ENCODE measurements around the gene TBX2.
A peak's percentile ranks its signal among the peaks of the same experiment; 100 is the strongest.

Gene TBX2

DNA sequence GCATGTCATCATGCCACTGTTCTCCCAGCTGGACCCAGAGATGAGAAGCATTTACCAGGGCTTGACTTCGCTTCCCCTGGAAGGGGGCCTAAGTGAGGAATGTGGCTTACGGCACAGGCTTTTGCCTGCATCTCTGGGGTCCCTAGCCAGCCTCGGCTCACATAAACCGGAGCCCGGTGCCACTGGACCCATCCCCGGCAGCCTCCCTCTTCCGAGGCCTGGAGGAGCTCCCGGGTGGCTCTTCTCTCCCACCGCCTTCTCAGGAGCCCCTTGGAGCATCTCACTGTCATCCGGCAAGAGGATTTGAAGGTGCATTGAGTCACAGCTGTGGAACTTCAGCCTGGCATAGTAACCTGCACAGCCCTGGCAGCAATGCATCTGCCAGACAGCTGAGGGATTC is 29.9 kb upstream of the TBX2 start:
- DNase-seq: no peak

DNA sequence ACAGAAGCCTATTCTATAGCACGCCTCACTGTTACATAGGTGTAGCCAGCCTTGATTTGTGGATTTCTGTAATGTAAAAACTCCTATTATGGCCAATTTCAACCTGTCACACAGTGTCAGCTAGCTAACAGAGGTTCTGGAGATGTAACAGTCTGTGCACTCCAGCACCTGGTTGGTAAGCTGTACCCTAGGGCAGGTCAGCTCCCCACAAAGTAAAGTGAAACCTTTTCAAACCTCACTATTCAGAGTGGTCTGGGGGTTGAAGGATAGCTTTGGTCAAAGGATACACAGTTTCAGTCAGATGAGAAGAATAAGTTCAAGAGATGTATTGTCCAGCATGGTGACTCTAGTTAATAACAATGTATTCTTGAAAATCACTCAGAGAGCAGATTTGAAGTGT is 28.5 kb upstream of the TBX2 start:
- DNase-seq: no peak

DNA sequence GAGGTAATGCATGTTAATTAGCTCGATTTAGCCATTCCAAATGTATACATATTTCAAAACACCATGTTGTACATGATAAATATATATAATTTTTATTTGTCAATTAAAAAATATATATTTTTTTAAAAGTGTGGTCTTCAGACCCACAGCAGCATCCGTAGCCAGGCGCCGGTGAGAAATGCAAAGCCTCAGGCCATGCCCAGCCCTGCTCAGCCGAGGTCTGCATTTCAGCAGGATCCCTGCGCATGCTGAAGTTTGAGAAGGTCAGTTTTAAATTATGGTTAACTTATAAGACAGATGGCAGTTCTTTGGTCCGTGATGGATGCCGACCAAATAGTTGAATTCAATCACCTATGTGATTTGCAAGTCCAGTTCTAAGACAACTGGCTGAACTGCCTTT is 28.0 kb upstream of the TBX2 start:
- no peak for DNase-seq

DNA sequence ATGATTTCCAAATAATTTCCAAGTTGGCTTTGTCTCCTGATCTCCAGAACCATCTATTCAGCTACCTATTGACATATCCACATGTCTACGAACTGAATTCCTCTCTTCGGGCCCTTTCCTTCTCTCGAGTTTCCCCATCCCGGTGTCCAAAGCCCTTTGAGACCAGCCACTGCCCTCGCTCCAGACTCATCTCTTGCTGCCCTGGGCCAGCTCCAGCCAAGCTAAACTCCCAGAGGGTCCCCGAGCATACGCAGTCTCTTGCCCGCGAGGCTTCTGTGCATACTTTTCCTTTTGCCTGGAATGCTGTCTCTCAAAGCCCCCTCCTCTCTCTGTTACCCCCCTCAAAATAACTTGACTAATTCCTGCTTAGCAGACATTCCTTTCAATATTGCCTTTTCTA is 27.2 kb upstream of the TBX2 start:
- DNase-seq: no peak

DNA sequence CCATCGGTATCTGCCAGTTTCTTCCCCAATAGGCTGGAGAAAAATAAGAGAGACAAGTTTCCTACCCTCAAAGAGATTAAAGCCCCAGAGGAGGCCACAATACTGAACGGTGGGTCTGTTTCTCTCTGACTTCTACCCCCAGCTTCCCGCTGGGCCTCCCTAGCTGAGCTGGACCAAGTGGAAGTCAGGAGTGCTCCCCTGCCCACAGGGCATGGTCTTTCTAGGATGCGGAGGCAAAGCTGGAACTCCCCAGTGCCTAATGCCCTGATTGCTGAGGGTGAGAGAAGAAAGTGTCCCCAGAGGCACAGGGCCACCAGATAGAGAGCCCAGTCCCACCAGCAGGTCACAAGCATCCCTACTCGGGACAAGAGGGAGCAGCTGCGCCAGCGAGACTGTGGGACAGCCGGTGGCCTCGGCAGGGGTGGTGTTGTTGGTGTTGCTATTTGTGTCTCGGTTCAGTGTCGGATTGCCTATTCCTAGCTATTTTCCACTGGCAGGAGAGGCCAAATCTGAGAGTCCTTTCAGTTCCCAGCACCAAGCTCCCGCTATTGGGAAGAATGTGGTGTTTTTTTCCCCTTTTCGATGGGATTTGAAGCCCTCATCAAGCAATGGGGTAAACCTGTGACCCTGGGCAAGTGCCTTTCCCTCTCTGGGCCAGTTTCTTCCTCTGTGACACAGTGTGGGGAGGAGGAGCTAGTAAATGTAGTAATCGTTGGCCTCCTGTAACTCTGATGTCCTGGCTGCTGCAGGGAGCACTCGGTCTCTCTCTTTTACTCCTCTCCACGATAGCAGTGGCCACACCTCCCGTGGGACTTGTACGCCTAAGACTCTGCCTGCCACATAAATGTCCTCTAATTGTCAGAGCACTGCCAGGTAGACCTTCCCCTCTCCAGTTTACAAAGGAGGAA is 22.5 kb upstream of the TBX2 start:
- no peak for DNase-seq

DNA sequence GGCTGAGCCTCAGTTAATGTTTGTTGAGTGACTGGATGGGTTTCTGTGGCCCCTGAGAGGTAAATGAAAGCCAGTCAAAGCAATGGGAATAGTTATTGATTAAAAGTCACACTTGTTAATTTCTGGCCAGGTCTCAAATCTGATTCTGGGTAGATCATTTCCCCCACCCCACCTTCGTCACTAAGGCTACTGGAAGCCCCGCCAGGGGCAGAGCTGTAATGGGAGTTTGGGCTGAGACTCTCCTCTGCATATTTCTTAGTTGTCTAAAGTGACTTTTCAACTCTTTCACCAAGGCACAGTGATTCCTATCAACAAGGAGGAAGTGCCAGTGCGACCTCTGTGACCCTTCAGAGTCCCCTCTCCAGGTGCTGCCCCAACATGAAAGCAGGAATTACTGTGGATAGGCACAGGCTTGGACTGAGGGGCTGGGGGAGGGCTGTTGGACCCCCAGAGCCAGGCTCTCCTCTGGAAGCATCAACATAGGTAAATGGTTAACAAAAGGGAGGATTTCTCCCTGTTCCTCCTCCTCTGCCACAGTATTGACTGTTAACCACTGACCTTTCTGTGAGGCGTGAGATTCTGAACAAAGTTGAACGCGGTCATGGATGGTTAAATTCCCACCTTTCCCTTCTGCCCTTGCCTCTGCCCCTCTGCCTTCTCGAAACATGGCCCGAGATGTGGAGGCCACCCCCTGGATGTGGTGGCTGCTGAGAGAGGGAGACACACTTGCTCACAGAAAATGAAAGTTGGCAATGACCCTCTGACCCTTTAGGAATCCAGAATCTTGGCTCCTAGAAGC is 20.8 kb upstream of the TBX2 start:
- no peak for DNase-seq

DNA sequence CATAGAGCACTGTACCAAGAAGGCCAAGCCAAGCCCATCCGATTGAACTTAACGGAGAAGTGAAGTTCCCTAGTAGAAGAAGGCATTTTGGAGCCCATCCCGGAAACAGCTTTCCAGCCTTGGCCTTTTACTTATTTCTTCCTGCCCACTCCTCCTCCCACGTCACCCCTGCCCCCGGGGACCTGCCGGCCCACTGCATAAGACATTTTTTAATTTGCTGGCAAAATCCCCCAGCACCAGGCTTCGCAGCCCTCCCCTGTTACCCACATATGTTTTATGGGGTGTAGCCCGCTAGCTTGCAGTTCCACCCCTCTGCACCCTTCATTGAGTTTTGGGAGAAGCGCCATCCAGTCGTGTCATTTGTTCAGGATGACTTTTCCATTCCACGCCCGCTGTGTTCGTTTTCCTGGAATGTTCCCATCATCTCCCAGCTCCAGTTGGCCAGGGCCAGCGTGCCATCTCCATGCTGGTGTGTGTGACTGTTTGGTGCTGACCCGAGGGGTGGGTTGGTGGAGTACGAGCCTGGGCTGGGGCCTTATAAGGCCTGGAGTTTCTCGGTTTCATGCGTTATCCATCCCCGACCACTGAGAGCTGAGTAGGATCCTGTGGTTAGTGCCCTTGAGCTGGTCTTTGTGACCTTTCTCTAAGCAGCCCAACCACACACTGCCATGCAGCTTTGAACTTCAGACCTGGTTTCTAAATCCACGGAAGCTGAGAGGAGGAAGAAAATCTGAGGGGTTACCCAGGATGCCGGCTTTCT is 20.0 kb upstream of the TBX2 start:
- DNase-seq: no peak

DNA sequence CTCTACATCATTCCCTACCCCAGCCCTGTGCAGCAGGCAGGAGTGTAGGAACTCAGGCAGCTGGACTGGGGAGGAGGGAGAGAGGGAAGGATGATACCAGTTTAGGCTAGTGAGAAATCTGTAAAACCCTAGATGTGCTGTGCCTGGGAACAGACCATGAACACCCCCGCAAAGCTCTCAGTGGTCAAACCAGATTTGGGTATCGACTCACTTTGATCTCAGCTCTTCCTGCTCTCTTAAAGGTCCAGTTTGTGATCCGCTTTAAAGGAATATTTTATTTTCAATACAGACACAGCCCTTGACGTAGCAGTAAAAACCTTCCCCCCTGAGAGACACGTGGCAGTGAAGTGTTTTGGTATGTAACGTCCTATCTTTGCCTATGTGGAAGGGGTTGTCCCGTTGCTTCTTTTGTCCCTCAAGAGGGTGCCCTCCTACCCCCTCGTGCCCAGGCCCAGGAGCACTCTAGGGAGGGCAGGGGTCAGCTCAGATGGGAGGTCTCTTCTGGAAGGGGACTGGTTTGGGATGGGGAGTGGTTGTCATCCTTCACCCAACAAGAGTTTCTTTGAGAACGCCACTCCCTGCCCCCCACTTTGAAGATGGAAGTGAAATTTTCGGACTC is 19.3 kb upstream of the TBX2 start:
- DNase-seq: no peak

DNA sequence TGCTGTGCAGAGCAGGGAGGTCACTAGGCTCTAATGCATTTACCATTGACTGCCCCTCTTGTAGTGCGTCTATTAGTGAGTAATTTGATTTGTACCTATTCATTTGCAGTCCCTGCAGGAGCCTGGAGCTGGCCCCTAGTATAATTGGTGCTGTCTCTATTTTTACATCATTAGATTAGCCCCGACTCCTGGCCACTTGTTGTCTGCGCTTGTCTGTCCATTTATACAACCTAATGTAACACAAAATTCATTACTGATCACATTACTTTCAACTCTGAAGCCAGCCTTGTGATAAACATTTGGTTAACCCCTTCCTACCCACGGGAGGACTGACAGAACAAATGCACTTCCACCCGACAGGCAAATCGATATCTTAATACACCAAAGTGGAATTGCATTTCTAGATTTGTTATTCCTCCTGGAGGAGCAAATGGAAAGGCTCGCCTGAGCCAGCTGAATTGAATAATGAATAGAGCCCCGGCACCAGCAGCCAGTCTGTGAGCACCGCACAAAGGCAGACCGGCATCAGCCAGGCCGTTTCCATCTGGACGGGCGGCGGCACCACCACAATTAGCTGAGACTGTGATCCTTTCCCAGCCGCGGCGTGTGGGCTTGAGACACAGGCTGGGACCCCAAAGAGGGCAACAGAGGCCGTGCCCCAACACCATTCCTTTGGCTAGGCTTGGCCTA is 18.7 kb upstream of the TBX2 start:
- DNase-seq: no peak

DNA sequence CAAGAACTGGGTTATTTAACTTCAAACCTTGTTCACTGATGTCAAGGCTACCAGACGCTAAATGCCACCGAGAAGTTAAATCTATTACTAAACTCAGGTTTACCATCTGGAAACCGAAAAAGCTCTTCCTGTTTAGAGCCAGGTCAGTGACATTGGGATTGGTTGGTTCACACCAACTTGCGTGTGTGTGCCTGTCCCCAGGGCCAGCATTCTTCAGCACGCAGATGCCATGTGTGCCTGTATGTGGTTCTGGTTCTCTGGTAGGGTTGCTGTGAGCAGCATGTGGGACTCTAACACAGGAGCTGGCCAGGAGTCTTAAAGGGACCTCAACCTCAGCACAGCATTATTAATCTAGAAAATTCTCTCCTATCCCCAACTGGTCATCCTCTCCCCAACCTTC is 18.1 kb upstream of the TBX2 start:
- no peak for DNase-seq

DNA sequence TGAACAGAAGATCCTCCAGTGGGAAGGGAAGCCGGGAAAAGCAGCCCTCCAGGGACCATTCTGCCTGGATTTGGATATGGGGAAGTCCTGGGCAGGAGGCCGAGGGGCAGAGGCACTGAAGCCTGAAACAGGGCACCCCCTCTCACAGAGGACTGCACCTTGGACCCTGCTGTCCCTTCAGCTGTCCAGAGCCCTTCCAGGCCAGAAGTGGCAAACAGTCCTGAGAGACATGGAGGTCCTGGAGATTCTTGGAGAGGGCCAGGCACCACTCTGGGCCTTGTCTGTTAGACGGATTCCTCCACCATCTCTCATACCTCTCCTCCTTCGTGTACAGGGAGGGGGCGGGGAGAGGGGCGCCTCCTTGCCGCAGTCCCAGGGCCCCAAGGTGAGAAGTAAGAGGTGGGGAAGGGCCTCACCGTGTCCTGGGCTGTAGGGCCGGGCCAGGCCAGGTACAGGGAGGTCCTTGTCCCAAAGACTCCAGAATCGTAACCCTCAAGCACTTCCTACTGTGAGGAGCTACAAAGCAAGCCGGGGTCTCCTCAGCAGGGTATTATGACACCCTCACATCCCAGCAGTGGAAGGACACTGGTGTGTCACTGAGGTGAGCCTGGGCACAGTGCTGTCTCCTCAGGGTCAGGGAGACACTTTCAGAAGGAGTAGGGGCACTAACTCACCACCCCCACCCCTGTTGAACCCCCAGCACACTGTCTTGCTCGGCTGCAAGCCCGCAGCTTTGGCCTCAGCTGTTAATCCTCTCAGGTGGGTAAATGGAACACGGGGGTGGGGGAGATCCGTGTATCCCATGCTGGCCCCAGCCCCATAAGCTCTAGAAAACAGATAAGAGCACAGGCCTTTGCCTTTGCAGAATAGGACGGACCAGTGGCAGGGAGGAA is 16.6 kb upstream of the TBX2 start:
- no peak for DNase-seq

DNA sequence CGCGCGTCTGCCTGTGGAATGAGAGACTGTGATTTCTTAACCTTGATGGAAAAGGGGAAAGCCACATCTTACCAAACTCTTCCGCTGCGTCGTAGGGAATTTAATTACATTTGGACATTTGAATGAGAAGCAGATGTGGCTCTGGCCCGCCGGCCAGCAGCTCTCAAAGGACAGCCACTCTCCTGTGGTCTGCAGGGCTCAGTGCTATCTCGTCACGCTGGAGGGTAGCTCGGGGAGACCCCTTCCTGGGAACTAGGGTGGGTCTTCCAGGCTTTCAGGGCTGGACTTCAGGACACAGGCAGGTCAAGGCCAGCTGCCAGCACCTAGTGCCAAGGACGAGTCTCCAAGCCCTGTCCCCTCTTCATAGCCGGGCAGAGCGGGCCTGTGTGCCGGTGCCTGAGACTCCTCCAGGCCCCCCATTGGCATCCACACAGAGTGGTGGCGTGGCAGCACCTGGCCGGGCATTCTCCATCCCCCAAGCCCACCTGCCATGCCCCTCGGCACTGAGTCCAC is 15.9 kb upstream of the TBX2 start:
- DNase-seq: no peak

DNA sequence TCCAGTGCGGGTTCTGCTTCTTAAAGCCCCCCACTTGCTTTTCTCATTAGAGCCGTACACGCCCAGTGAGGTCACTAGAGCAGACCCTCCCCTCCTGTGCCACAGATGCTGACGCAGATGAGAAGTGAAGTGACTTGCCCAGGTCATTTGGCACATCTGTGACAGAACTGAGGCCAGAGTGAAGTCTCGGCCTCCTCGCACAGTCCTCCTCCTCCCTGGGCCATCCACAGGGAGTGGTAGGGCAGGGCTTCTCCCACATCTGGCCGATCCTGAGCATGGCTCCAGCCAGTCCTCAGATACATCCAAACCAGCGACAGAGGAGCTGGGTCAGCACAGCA is 15.3 kb upstream of the TBX2 start:
- no peak for DNase-seq

DNA sequence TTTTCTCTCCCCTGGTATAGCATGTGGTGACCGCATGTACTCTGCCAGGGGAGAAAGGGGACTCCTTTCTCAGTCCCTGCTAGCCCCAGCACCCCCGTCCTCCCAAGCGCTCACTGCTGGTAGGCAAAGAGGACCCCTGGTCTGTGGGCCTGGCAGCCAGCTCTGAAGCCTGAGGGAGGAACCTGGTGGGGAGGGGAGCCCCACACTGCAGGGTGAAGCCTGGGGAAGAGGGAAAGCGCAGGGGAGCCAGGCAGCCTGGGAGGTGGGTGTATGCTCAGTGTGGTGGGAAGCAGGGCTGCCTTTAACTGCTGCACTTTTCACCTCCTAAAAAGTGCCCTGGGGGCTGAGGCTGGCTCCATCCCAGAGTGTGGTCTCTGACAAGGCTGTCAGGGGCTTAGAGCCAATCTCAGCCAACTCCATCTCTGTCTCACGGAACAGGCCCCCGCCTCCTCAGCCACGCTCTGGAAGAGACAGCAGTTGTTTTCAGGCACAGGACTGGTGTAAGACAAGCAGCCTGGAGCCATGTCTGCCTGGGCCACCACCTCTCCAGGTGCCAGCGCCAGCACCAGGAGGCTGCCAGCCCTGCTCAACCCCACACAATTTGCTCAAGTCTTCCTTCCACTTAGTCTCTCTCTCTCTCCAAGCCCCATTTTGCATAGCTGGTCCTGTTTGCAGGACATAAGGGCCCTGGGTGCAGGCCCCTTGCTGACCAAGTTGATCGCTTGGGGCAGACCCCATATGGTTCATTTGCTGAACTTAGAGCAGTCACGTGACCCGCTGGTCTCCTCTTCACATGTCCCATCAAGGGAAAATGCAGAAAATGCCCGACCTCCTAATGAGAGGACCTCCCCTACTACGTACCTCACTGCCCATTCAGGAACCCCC is 14.7 kb upstream of the TBX2 start:
- DNase-seq: peak; percentile 50

DNA sequence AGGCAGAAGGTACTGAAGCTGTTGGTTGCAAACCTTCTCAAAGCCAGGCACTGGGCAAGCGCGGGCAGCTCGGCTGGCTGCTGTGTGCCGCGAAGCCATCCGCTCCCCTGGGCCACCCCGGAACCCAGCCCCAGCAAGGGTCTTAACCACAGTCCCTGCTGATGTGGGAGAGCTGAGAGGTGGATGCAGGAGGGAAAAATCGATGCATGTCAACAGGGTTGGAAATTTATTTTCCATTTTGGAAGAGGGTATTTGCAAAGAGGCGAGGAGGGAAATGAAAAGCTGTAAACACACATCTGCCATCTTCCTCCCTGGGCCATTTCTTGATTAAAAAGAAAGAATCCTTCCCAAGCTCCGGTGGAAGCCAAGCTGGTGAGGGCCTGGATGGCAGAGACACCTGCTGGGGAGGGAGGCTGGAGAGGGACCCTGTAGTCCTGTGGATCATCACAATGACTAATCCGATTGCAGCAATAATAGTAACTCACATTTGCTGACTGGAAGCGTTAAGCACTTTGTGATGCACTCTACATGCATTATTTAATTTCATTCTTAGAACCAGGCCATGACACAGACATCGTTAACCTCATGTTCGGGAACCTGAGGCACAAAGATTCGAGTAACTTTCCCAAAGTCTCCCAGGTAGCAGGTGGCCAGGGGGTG is 13.9 kb upstream of the TBX2 start:
- DNase-seq: no peak

DNA sequence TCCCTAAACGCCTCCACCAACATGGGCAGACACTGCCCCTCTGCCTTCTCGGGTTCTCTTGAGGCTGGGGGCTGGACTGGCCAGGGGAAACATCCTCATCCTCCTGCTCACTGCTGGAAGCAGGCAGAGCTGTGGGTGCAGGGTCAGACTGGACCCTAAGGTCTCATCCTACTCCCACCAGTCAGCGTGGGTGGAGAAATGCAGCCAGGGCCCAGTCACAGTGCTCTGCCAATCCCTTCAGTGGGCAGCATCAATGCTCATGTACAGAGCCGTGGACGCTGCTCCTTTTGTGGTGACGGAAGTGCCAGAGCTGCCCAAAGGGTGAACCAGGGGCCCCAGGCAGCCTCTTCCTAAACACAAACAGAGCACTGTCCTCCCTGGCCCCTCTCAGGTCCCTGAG is 13.4 kb upstream of the TBX2 start:
- DNase-seq: no peak

DNA sequence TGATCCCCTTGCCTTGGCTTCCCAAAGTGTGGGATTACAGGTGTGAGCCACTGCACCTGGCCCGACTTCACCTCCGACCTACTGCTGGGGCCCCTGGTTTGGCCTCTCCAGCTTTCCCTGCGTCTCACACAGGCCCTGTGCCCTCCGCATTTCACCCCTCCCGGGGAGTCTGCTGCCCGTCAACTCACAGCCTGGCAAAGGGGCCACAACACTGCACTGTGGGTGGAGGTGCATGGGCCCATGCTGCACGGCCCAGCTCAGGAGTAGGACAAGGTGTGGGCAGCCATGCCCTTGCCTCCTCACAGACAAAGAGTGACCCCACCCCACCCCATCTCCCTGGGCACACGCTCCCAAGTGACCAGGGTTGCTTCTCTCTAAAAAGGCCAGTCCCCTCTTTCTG is 12.6 kb upstream of the TBX2 start:
- no peak for DNase-seq

DNA sequence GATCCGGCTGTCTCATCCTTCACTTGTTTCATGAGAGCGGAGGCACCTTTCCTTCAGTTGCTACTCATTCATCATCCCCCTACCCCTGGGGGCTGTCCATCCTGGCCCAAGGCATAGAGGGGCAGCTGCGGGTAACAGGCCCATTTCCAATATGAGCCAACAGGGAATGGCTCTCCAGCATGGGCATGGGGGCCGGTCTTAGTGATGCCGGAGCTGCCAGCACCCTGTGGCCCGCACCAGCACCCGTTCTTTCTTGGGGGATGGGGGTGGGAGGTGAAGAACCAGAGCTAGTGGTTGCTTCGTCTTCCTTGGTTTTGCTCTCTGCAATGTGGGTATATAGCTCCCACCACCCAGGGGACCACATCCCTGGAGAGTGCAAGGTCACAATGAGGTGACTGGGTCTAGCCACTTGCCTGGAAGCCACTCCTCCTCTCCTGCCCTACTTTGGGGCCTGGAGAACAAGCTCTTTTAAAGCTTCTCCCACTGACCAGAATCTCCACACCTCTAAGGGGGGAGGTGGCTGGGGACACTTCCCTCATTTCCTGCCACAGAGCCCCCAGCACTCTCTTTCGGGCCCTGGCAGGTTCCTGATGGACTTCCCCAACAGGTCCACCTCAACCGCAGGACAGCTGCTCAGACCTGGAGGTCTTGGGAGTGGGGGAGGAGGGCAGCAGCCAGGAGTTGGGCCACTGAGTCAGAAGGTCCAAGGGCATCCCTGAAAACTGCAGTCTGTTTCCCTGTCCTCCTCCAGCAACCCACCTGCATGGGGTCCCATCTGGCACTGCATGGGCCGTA is 11.9 kb upstream of the TBX2 start:
- peak; percentile 19 for DNase-seq
